ENCODE results near the gene RASAL2. TPM values are rescaled to one million over a fixed set of nuclear protein-coding genes. Genes with fewer than 3 reads are reported as not detected.

Gene RASAL2
- total RNA-seq, 4 donors from 2014 or later, result 26.0 to 51.4 (median 31.0) TPM

- whole genome bisulfite sequencing, 2 donors, result 62 to 71% methylated on average over 16 of the region's 16 CpGs
- no peak for TF ChIP-seq CTCF (IDR thresholded peaks at IDR 0.05)
- no peak for TF ChIP-seq POLR2A (IDR thresholded peaks at IDR 0.05)
- H3K4me3 ChIP-seq (ENCODE audit: low read depth, poor library complexity, severe bottlenecking), result no peak overlapping the region
- intact Hi-C loops (cut with DNase I; ENCODE audit: low total_unique reads), result no loop called here
- DNase-seq (ENCODE audit: low spot score in 2 of 2), result peak in 1 of 2 donors; percentile 83
Measured at GRCh38 chr1:178498896-178499675, 405.2 kb downstream of the RASAL2 start.

- intact Hi-C loops (cut with DNase I; ENCODE audit: low total_unique reads), result no loop called here
- TF ChIP-seq CTCF (IDR thresholded peaks at IDR 0.05) (no peak), POLR2A (IDR thresholded peaks at IDR 0.05) (no peak)
- 82 to 86% methylated on average over 11 of the region's 11 CpGs for WGBS, 2 donors
- DNase-seq (ENCODE audit: low spot score in 2 of 2), result no peak
- no peak overlapping the region for H3K4me3 ChIP-seq (ENCODE audit: low read depth, poor library complexity, severe bottlenecking)
Measured at GRCh38 chr1:178500091-178500770, 406.3 kb downstream of the RASAL2 start.

GRCh38 chr1:178500936-178501554, 407.1 kb downstream of the RASAL2 start:
- WGBS, 2 donors, result 91 to 93% methylated on average over 10 of the region's 10 CpGs
- no peak for DNase-seq (ENCODE audit: low spot score in 2 of 2)
- H3K4me3 ChIP-seq (ENCODE audit: low read depth, poor library complexity, severe bottlenecking), result no peak overlapping the region
- intact Hi-C loops (cut with DNase I; ENCODE audit: low total_unique reads), result no loop called here
- TF ChIP-seq CTCF (IDR thresholded peaks at IDR 0.05) (no peak), POLR2A (IDR thresholded peaks at IDR 0.05) (no peak)

- DNase-seq (ENCODE audit: low spot score in 2 of 2), result peak in 1 of 2 donors; percentile 90
- WGBS, 2 donors, result 43 to 45% methylated on average over 5 of the region's 5 CpGs
- TF ChIP-seq POLR2A (IDR thresholded peaks at IDR 0.05) (no peak), CTCF (IDR thresholded peaks at IDR 0.05) (peak in 1 of 3 donors; percentile 16)
- intact Hi-C loops (cut with DNase I; ENCODE audit: low total_unique reads), result no loop called here
- H3K4me3 ChIP-seq (ENCODE audit: low read depth, poor library complexity, severe bottlenecking), result no peak overlapping the region
Measured at GRCh38 chr1:178501705-178502329, 407.9 kb downstream of the RASAL2 start.

GRCh38 chr1:178502330-178502714, 408.4 kb downstream of the RASAL2 start:
- intact Hi-C loops (cut with DNase I; ENCODE audit: low total_unique reads), result no loop called here
- peak in 1 of 2 donors; percentile 61 for DNase-seq (ENCODE audit: low spot score in 2 of 2)
- WGBS, 2 donors, result 83 to 98% methylated on average over 3 of the region's 3 CpGs
- H3K4me3 ChIP-seq (ENCODE audit: low read depth, poor library complexity, severe bottlenecking), result no peak overlapping the region
- TF ChIP-seq CTCF (IDR thresholded peaks at IDR 0.05) (no peak), POLR2A (IDR thresholded peaks at IDR 0.05) (no peak)
